Activated naive CD8-positive, alpha-beta T cell treated with anti-CD3 and anti-CD28 coated beads, Interleukin-2, amount 10 ng/mL, durations not matched to agents 7 days and 5 days (primary cell): ENCODE results near the gene PIP4K2C. TPM values are rescaled to one million over a fixed set of nuclear protein-coding genes. Genes with fewer than 3 reads are reported as not detected.
"Not testable (repeated sequence)": the region's sequence is repeated elsewhere in the genome, so short reads cannot be mapped to it uniquely, and the experiment has no call there.

Experiments used
- ATAC-seq: fragments of 150-1000 bp; cut with Tn5 transposase; one replicate; pipeline ENCODE4 v1.10.0; 2021; ENCODE audit warnings: low read depth, moderate library complexity
- POLR2A ChIA-PET: fragments of 350-600 bp; sonication (Branson Sonifier 250); formaldehyde crosslinking; loops from one replicate; lab custom pipeline; 2021; ENCODE audit warnings: antibody characterized with exemption; lab: Charles Lee
- DNase-seq: peaks from one replicate; pipeline ENCODE4 v3.0.0; 2021
- H3K27ac Mint-ChIP-seq: one replicate; pipeline ENCODE4 v1.8.0; 2022; ENCODE audit warnings: mild to moderate bottlenecking, mixed read lengths
- H3K27me3 Mint-ChIP-seq: one replicate; pipeline ENCODE4 v1.8.0; 2022; ENCODE audit warnings: mild to moderate bottlenecking, moderate library complexity, mixed read lengths
- H3K36me3 Mint-ChIP-seq: one replicate; pipeline ENCODE4 v1.8.0; 2021; ENCODE audit warnings: mild to moderate bottlenecking, mixed read lengths
- H3K4me1 Mint-ChIP-seq: one replicate; pipeline ENCODE4 v1.8.0; 2021; ENCODE audit warnings: mixed read lengths
- H3K4me3 Mint-ChIP-seq: one replicate; pipeline ENCODE4 v1.8.0; 2022; ENCODE audit warnings: mild to moderate bottlenecking, moderate library complexity, mixed read lengths
- H3K9me3 Mint-ChIP-seq: one replicate; pipeline ENCODE4 v1.8.0; 2021; ENCODE audit warnings: mixed read lengths
- total RNA-seq, 2 experiments: library from RNA; stranded (reverse); gene quantifications; one replicate each; pipeline ENCODE4 v1.2.3, GENCODE V29; 2021

PIP4K2C gene
- total RNA-seq, 2 experiments from 2014 or later = 21.6 to 24.1 TPM

DNA sequence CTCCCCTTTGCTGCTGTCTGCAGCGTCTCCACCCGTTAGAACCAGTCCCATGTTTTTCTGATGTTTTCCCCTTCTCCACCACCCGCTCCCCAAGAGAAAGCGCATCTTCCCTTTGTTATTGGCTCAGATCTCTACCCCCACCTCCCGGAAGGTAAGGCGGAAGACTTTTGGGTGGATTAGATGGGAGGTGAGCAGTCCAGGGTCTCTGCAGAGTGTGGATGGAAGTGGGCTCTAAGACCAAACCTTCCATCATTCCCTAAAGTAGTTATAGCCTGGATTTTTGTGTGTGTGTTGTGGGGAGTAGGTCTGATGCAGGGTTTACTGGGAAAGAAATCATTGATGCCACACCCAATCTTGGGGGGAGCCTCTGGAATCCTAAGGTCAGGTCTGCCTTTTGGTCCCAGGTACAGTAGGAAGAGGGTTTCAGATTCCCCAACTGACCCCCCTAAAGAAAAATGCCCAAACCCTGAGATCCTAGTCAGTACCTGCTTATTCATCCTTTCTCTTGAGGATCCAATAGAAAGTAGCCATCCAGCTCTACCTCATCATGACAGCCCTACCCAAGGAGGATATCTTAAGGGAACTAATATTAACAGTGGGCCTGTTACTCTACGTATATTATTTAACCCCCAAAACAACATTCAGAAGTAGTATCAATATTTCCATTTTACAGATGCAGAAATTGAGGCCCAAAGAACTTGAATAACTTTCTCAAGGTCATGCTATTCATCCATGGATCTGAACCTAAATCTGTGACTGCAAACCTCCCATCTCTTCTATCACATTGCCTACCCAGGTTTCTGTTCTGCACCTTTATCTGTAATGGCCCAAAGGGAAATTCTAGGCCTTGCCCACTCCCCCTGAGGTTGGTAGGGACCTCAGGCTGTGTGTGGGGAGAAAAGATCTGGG is 40.1 kb upstream of the PIP4K2C start:
- Mint-ChIP-seq H3K36me3 (peaks cover 4% of the 10 kb centered on the region), H3K27ac (peak overlapping the region; percentile 7), H3K27me3 (peaks cover 33% of the 10 kb centered on the region), H3K4me3 (peak overlapping the region; percentile 79), H3K9me3 (no peaks in the 10 kb centered on the region), H3K4me1 (peaks cover 25% of the 10 kb centered on the region)
- DNase-seq (no peak), ATAC-seq (no peak)
- POLR2A ChIA-PET = no interaction called here

DNA sequence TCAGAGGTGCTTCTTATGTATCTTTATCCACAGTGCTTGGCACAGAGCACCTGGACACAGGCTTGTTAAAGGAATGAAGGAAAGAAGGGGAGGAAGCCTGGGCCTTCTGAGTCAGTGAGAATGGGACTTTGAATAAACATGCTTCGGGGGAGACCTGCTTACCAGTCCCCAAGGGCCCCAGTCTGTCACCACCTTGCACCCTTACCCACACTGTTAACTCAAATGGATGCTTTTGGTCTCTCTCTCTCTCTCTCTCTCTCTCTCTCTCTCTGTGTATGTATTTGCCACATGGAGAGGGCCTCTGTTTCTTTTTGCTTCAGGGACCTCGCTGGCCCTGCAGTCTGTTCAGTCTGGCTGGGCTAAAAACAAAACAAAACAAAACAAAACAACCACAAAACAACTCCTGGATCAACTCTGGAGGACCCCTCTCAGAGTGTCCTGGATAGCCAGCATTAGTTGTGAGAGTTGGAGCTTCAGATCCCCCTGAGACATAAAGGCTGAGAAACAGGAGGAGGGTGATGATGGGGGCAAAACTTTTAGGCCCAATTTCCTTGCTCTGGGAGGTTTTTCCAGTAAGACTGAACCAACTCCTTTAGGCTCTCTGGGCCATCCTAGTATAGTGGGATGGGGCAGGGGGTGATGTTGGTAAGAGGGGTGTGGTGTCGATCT is 39.2 kb upstream of the PIP4K2C start:
- Mint-ChIP-seq H3K4me3 (no peak overlapping the region), H3K9me3 (no peaks in the 10 kb centered on the region), H3K36me3 (peaks cover 1% of the 10 kb centered on the region), H3K27ac (no peak overlapping the region), H3K27me3 (peaks cover 33% of the 10 kb centered on the region), H3K4me1 (peaks cover 21% of the 10 kb centered on the region)
- POLR2A ChIA-PET = no interaction called here
- ATAC-seq = no peak
- DNase-seq = no peak

DNA sequence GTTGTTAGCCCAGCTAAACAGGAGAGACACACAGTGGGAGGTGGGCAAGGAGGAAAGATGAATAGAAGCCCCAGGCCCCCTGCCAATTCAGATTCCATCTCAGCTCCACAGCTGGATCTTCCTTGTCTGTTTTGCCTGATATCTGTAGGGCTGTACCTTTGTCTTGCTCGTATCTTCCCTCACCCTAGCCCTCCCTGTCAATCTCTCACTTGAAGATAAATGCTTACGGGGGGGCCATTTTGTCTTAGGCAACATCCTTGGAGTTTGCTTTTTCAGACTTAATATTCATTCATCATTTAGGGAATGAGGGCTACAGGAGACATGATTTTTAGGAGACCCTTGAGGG is 38.7 kb upstream of the PIP4K2C start:
- DNase-seq (no peak), ATAC-seq (no peak)
- peaks cover 31% of the 10 kb centered on the region for H3K27me3 Mint-ChIP-seq
- H3K9me3 Mint-ChIP-seq = no peaks in the 10 kb centered on the region
- H3K4me1 Mint-ChIP-seq = peaks cover 18% of the 10 kb centered on the region
- no peak overlapping the region for H3K27ac Mint-ChIP-seq
- H3K4me3 Mint-ChIP-seq = no peak overlapping the region
- POLR2A ChIA-PET = no interaction called here
- peaks cover 1% of the 10 kb centered on the region for H3K36me3 Mint-ChIP-seq

DNA sequence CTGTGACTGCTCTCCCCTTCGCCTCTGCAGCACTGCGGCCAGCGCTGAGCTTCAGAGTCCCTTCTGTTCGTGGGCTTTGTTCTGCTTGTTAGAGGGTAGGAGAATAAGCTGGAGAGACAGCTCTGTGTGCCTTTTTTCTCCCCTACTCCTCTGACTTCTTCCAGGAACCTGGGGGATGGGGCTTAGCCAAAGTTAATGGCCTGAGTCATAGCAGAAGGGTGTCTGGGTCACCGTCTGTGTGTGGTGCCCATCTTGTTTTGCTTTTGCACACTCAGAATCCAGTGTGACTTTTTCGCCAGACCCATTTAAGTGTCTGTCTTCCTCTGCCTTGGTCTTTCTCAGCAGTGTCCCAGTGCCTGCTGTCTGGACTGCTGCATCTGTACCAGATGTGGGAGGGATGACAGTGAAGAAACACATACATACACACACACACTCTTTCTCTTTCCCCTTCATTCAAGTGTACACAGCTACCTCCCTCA is 38.1 kb upstream of the PIP4K2C start:
- Mint-ChIP-seq H3K36me3 (peaks cover 1% of the 10 kb centered on the region), H3K27me3 (peaks cover 26% of the 10 kb centered on the region), H3K4me3 (no peak overlapping the region), H3K9me3 (no peaks in the 10 kb centered on the region), H3K27ac (no peak overlapping the region), H3K4me1 (peaks cover 13% of the 10 kb centered on the region)
- ATAC-seq = no peak
- POLR2A ChIA-PET = no interaction called here
- no peak for DNase-seq

DNA sequence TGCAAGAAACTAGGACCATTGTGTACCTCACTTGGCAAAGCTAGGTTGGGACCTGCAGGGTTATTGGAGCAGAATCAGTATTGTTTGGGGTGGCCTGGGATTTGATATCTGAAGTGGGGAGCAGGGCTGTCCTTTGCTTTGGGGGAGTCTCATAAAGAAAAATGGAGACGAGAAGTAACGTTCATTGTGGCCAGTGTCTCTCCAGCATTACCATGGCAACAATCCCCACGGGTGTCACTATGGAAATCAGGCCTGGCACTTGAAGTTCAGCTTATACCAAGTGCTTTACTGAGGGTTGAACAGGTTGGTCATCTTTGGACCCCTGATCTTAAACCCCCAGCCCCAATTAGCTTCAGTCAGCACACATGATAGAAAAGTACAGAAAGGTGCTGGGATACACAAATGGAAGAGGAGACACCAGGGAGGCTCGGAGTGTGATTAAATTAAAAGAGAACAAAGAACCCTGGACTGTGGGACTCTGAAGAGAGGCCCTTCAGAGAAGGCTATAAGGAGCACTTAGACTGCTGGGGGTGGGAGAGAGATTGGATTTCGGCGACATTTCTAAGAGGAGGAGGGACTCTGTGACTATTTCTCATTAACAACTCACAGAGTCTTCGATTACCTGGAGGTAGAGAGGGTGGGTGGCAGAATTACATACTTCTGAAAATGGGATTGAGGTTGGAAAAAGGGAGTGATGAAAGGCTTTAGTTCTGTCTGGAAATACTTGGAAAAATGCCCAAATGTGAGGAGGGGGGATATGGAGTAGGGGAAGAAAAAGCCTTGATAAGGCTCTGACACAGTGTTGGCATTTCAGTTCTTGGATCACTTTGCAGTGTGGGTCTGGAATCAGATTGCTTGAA is 37.4 kb upstream of the PIP4K2C start:
- Mint-ChIP-seq H3K9me3 (no peaks in the 10 kb centered on the region), H3K27ac (no peak overlapping the region), H3K27me3 (peaks cover 23% of the 10 kb centered on the region), H3K4me3 (no peak overlapping the region), H3K36me3 (peaks cover 1% of the 10 kb centered on the region), H3K4me1 (peaks cover 13% of the 10 kb centered on the region)
- POLR2A ChIA-PET = no interaction called here
- no peak for ATAC-seq
- no peak for DNase-seq

DNA sequence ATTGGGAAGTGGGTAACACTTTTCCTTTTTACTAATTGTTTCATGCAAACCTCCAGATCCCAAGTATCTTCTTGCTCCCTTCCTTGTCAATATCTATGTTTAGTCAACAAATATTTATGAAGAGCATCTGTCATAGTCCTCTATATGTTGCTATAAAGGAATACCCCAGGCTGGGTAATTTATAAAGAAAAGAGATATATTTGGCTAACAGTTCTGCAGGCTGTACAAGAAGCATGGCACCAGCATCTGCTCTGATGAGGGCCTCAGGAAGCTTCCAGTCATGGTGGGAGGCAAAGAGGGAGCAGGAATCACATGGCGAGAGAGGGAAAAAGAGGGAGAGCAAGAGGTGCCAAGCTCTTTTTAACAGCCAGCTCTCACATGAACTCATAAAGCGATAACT is 36.5 kb upstream of the PIP4K2C start:
- peaks cover 14% of the 10 kb centered on the region for H3K27me3 Mint-ChIP-seq
- H3K36me3 Mint-ChIP-seq = peaks cover 1% of the 10 kb centered on the region
- H3K4me3 Mint-ChIP-seq = no peak overlapping the region
- peaks cover 9% of the 10 kb centered on the region for H3K4me1 Mint-ChIP-seq
- POLR2A ChIA-PET = no interaction called here
- DNase-seq (no peak), ATAC-seq (no peak)
- H3K27ac Mint-ChIP-seq = no peak overlapping the region
- no peaks in the 10 kb centered on the region for H3K9me3 Mint-ChIP-seq

DNA sequence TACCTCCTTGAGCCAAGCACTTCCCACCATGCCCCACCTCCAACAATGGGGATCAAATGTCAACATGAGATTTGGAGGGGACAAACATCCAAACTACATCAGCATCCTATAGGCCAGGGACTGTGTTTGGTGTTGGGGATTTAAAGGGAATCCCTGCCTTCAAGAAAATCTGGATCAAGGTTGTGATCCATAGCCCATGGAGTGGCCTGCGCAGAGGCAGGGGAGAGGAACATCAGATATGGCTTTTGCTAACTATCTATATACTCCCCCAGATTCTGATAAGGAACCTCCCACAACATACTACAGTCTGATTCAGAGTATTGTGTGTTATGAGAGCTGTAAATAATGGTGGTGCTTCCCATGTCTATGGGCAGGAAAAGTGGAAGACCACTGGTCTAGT is 36.1 kb upstream of the PIP4K2C start:
- POLR2A ChIA-PET = no interaction called here
- H3K27ac Mint-ChIP-seq = no peak overlapping the region
- H3K4me3 Mint-ChIP-seq = no peak overlapping the region
- H3K27me3 Mint-ChIP-seq = peaks cover 13% of the 10 kb centered on the region
- no peaks in the 10 kb centered on the region for H3K9me3 Mint-ChIP-seq
- H3K4me1 Mint-ChIP-seq = peaks cover 10% of the 10 kb centered on the region
- no peak for ATAC-seq
- H3K36me3 Mint-ChIP-seq = peaks cover 1% of the 10 kb centered on the region
- no peak for DNase-seq

DNA sequence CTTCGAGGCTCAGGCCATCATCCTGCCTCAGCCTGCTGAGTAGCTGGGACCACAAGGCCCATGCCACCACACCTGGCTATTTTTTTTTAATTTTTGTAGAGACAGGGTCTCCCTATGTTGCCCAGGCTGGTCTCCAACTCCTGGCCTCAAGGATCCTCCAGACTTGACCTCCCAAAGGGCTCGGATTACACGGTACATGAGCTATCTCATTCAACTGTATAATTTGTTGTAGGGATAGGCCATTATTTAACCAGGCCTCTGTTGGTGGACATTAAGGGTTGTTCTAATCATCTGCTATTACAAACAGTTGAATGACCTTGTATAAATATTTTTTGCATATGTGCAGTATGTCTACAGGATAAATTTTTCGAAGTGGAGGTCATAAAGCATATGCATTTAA is 32.1 kb upstream of the PIP4K2C start:
- no peak overlapping the region for H3K27ac Mint-ChIP-seq
- H3K4me1 Mint-ChIP-seq = peaks cover 8% of the 10 kb centered on the region
- no peak overlapping the region for H3K4me3 Mint-ChIP-seq
- DNase-seq = no peak
- no peak for ATAC-seq
- peaks cover 1% of the 10 kb centered on the region for H3K36me3 Mint-ChIP-seq
- H3K27me3 Mint-ChIP-seq = peaks cover 15% of the 10 kb centered on the region
- POLR2A ChIA-PET = no interaction called here
- H3K9me3 Mint-ChIP-seq = no peaks in the 10 kb centered on the region

DNA sequence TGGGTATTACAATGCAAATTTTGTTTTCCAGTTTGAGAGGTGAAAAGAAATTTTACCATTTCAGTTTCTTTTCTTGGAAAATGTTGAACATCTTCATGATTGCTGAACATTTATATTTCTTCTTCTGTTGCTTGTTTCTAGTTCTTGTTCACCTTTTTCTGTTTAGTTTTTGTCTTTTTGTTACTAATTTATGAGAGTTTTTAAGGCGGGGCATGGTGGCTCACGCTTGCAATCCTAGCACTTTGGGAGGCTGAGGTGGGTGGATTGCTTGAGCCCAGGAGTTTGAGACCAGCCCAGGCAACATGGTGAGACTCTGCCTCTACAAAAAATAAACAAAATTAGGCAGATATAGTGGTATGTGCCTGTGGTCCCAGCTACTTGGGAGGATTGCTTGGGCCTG is 30.5 kb upstream of the PIP4K2C start:
- POLR2A ChIA-PET = no interaction called here
- no peak overlapping the region for H3K27ac Mint-ChIP-seq
- no peak overlapping the region for H3K4me3 Mint-ChIP-seq
- no peaks in the 10 kb centered on the region for H3K9me3 Mint-ChIP-seq
- H3K36me3 Mint-ChIP-seq = no peaks in the 10 kb centered on the region
- ATAC-seq = no peak
- no peak for DNase-seq
- H3K4me1 Mint-ChIP-seq = peaks cover 8% of the 10 kb centered on the region
- H3K27me3 Mint-ChIP-seq = peaks cover 11% of the 10 kb centered on the region

DNA sequence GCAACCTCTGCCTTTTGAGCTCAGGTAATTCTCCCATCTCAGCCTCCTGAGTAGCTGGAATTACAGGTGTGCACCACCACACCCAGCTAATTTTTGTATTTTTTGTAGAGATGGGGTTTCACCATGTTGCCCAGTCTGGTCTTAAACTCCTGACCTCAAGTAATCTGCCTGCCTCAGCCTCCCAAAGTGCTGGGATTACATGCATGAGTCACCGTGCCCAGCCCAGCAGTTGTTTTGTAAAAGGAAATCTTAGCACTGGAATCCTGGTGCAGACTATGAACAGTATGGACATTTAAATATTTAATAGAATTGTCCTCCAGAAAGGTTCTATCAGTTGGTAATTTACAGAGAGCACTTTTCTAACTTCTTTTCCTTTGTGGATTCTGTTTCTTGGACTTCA is 29.9 kb upstream of the PIP4K2C start:
- H3K36me3 Mint-ChIP-seq, ATAC-seq, H3K27ac Mint-ChIP-seq, H3K4me1 Mint-ChIP-seq, POLR2A ChIA-PET, H3K9me3 Mint-ChIP-seq, H3K4me3 Mint-ChIP-seq, DNase-seq: not testable (repeated sequence)
- peaks cover 11% of the 10 kb centered on the region for H3K27me3 Mint-ChIP-seq

DNA sequence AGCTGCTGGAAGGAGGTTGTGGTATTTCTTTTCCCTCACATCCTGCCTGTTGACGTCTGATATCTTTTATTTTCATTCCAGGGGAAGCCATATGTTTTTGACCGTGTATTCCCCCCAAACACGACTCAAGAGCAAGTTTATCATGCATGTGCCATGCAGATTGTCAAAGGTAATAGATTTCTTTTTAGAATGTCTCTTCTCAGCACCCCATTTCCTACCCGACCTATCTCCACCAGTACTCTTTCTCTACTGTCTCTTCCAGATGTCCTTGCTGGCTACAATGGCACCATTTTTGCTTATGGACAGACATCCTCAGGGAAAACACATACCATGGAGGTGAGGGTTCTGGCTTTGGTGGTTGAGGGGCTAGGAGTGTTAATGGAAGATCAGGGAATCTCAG is 27.6 kb upstream of the PIP4K2C start:
- ATAC-seq = no peak
- H3K4me1 Mint-ChIP-seq = peaks cover 8% of the 10 kb centered on the region
- H3K27me3 Mint-ChIP-seq = peaks cover 11% of the 10 kb centered on the region
- H3K36me3 Mint-ChIP-seq = no peaks in the 10 kb centered on the region
- no peak overlapping the region for H3K4me3 Mint-ChIP-seq
- POLR2A ChIA-PET = no interaction called here
- DNase-seq = no peak
- no peak overlapping the region for H3K27ac Mint-ChIP-seq
- no peaks in the 10 kb centered on the region for H3K9me3 Mint-ChIP-seq

DNA sequence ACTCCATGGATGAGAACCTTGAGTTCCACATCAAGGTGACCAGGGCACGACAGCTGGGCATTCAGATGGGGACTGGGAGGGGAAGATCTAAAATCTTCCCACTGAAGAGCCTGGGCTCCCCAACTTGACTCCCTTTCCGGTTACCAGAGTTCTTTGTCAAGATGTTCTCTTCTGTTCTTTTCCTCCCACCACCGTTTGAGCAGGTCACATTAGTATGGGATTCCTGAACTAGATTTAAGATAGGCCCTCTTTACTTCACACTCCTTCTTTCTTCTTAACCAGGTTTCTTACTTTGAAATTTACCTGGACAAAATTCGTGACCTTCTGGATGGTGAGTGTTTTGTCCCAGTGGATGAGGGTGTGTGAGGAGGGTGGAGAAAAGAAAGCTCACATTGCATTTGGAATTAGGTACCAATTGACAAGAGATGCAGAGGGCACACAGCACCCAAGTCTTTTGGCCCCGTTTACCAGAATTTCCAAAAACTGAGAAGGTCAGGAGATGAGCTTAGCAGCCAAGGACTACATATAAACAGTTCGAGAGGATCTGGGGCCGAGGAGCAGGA is 26.7 kb upstream of the PIP4K2C start:
- POLR2A ChIA-PET = interaction anchor here (0.7 kb wide), 1 partner anchor 144 kb away, joined by 3 read pairs; no protein-coding TSS in a partner anchor
- no peaks in the 10 kb centered on the region for H3K9me3 Mint-ChIP-seq

DNA sequence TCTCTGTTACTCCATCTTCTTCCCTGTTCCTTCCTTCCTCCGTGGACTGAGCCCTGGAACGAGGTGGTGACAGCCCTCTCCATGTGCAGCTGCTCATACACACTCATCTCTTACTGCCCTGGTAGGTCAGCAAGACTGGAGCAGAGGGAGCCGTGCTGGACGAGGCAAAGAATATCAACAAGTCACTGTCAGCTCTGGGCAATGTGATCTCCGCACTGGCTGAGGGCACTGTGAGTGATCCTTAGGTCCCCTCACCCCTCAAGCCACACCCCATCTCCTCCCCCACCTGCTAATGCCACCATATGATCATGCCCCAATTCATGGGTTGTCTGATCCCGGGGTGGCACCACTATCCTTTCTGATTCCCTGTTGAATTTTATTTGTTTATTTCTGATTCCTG is 22.2 kb upstream of the PIP4K2C start:
- POLR2A ChIA-PET = no interaction called here
- no peak overlapping the region for H3K27ac Mint-ChIP-seq
- no peaks in the 10 kb centered on the region for H3K36me3 Mint-ChIP-seq
- DNase-seq = no peak
- H3K27me3 Mint-ChIP-seq = no peaks in the 10 kb centered on the region
- no peak for ATAC-seq
- H3K4me1 Mint-ChIP-seq = peaks cover 1% of the 10 kb centered on the region
- H3K4me3 Mint-ChIP-seq = no peak overlapping the region
- no peaks in the 10 kb centered on the region for H3K9me3 Mint-ChIP-seq

More for the DNA sequence above, 26.7 kb upstream of the PIP4K2C start:
- peaks cover 8% of the 10 kb centered on the region for H3K4me1 Mint-ChIP-seq
- DNase-seq = no peak
- no peaks in the 10 kb centered on the region for H3K36me3 Mint-ChIP-seq
- no peak for ATAC-seq
- peaks cover 11% of the 10 kb centered on the region for H3K27me3 Mint-ChIP-seq
- H3K4me3 Mint-ChIP-seq = no peak overlapping the region
- no peak overlapping the region for H3K27ac Mint-ChIP-seq
